Fibroblast of the aortic adventitia (primary cell): ENCODE data around the gene ZDHHC19. TPM values are rescaled to one million over a fixed set of nuclear protein-coding genes. Genes with fewer than 3 reads are reported as not detected.
"Not testable (repeated sequence)": the region's sequence is repeated elsewhere in the genome, so short reads cannot be mapped to it uniquely, and the experiment has no call there.

Experiments
- DNase-seq: peaks from one replicate; pipeline ENCODE4 v3.0.0-alpha.2; 2010; ENCODE audit warnings: low read depth
- H3K4me3 ChIP-seq: 2 replicates; pipeline ENCODE4 v1.5.1; 2011; ENCODE audit warnings: low read depth, mild to moderate bottlenecking, control low read depth, low read length, moderate library complexity
- total RNA-seq: library from RNA; depleted of rRNA; stranded (reverse); fragments of >200 nt; gene quantifications from 2 replicates; pipeline ENCODE4 v1.2.3, GENCODE V29; 2012; ENCODE audit warnings: low replicate concordance
- TF ChIP-seq, protein P1 (sequence below): IDR thresholded peaks from 2 replicates; pipeline ENCODE4 v1.5.1; 2011; ENCODE audit warnings: mild to moderate bottlenecking, low read length, control low read depth, inconsistent platforms; ENCODE audit not compliant: insufficient read depth

The ZDHHC19 gene
- total RNA-seq, 1 donor: not detected

DNA sequence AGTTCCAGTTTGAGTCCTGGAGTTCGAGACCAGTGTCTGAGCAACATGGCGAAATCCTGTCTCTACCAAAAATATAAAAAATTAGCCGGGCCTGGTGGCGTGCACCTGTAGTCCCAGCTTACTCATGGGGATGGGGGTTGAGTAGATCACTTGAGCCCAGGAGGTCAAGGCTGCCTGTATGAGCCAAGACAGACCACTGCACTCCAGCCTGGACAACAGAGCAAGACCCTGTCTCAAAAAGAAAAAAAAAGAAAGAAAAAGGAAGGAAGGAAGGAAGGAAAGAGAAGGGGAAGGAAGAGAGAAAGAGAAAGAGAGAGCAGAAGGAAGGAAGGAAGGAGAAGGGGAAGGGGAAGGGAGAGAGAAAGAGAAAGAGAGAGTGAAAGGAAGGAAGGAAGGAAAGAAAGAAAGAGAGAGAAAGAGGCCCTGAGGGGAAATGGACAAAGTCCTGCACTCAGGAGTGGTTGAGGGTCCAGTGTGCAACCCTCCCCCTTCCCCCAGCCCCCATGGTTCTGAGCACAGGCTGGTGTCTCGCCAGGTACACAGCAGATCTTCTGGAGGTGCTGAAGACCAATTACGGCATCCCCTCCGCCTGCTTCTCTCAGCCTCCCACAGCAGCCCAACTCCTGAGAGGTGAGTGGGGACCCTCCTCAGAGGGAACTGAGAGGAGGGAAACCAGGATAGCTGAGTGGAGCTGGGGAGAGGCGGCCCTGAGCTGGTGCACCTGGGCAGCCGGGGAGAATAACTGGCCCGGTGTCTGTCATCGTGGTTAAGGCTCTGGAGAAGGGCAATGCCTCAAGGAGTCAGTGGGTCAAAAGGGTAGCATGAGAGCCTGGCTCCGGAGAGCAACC lies 6.3 kb upstream of the ZDHHC19 start:
- no peak overlapping the region for H3K4me3 ChIP-seq
- DNase-seq: no peak
- TF ChIP-seq, protein P1, sequence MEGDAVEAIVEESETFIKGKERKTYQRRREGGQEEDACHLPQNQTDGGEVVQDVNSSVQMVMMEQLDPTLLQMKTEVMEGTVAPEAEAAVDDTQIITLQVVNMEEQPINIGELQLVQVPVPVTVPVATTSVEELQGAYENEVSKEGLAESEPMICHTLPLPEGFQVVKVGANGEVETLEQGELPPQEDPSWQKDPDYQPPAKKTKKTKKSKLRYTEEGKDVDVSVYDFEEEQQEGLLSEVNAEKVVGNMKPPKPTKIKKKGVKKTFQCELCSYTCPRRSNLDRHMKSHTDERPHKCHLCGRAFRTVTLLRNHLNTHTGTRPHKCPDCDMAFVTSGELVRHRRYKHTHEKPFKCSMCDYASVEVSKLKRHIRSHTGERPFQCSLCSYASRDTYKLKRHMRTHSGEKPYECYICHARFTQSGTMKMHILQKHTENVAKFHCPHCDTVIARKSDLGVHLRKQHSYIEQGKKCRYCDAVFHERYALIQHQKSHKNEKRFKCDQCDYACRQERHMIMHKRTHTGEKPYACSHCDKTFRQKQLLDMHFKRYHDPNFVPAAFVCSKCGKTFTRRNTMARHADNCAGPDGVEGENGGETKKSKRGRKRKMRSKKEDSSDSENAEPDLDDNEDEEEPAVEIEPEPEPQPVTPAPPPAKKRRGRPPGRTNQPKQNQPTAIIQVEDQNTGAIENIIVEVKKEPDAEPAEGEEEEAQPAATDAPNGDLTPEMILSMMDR: no peak

DNA sequence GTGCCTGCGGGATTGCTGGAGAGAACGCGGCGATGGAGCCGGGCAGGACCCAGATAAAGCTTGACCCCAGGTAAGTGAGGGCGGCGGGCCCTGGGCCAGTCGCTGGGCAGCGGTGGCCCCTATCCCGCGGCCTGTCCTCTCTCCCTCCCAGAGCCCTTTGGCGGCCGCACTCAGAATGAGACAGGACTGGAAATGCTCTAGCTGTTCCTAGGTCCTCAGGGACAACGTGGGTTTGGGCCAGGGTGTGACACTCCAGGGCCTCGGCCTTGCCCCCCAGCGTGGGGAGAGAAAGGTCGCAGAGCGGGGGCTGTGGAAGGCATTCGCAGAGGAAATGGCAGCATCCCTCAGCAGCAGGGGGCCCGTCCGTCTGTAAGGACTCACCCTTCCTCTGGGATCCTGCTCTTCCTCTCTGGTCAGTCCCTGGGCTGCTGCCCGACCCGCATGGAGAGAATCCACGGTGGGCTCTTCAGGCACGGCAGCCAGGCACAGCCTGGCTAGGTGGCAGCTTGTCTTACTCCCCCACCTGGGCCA lies 5.5 kb upstream of the ZDHHC19 start:
- H3K4me3 ChIP-seq: no peak overlapping the region
- DNase-seq: no peak
- TF ChIP-seq, protein P1: no peak

DNA sequence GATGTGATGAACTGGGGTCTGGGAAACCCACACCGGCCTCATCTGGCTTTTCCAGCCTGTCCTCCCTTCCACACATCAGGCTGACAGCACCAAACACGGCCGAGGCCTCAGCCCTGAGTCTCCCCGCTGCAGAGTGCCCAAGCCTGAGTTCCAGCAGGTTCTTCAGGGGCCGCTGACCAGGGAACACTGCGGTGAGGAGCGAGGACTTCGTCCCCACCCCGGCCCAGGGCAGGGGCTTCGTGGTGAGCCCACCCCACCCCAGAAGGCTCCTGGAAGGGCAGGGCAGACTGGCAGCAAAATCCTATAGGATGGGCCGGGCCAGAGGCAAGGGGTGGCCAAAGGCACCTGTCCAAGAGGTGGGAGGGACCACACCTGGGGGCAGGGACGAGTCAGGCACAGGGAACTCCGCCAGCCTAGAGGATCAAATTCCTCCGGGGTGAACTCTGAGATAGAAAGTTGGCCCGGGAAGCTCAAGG lies 4.9 kb upstream of the ZDHHC19 start, which contains the start of gene SLC51A:
SLC51A (plus strand) TSS at position 446 of the 476 bp plus-strand sequence. CDS start 179 bp downstream, outside the sequence.
- DNase-seq: no peak
- no peak within 1 kb of the TSS for H3K4me3 ChIP-seq
- TF ChIP-seq, protein P1: no peak

DNA sequence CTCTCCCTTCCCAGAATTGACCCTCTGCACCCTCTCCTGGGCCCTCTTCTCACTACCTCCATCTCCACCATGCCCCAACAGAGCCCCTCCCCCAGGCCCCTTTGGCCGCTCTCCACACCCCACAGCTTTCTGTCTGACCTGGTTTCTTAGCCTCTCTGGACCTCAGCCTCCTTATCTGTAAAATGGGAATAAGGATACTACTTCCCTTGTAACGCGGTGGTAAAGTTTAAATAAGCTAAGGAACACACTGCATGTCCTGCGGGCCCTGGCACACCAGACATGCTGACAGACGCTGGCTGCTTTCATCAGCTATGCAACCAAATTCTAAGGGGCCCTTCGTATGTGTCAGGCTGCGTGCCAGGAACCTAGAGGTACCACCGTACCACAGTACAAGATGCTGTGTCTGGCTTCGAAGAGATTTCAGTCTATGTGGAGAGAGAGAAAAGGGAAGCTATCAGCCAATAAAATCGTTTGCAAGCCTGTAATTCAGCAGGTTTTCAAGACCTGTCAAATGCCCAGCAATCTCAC lies 4.4 kb upstream of the ZDHHC19 start:
- TF ChIP-seq, protein P1: no peak
- H3K4me3 ChIP-seq: no peak overlapping the region
- no peak for DNase-seq

DNA sequence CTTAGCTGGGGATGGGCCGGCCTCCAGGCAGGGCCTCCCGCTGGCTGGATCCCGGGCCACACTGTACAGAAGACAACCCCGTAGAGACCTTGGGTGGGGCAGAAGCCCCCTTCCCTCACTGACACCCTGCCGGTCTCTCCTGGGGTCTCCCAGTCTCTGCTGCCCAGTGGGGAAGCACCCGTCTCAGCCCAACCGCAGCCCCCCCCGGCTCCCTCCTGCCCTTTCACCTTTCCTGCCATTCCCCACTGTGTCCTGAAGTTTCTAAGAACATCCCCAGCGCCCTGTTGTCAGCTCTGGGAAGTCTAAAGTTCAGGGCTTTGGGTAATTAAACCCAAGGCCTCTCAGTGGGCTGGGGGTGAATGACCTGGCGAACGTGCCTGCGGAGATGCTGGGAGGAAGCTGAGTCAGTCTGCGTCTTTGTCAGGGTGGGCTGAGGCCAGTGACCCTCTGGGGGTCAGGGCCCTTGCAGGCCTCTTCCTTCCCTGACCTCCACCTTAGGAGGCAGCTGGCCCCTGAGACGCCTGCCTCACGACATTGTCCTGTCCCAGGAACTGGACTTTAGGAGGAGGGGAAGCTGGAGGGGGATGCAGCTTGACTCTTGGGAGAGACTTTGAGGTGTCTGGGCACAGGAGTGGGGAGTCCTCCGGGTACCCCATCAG lies 3.7 kb upstream of the ZDHHC19 start:
- TF ChIP-seq, protein P1: no peak
- no peak for DNase-seq
- no peak overlapping the region for H3K4me3 ChIP-seq

DNA sequence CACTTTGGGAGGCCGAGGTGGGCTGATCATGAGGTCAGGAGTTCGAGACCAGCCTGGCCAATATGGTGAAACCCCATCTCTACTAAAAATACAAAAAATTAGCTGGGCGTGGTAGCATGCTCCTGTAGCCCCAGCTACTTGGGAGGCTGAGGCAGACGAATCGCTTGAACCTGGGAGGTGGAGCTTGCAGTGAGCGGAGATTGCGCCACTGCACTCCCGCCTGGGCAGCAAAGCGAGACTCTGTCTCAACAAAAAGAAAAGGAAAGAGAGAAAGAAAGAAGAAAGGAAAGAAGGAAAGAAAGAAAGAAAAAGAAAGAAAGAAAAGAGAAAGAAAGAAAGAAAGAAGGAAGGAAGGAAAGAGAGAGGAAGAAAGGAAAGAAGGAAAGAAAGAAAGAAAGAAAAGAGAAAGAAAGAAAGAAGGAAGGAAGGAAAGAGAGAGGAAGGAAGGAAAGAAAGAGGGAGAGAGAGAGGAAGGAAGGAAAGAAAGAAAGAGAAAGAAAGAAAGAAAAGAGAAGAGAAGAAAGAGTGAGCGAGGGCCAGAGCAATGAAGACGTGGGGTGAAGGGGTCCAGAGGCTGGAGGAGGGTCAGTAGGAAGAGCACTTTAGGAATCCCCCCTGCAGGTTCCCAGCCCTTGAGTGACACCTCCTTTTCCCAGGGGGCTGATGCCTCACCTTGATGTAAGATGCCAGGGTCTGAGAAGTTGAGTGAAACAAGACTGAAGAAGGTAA lies 1.1 kb downstream of the ZDHHC19 start:
- H3K4me3 ChIP-seq, DNase-seq: not testable (repeated sequence)
